NCI-H2107 (cell line): ENCODE data around the gene HPCAL1.

ENCODE experiments used
- DNase-seq: peaks from one replicate; lab custom pipeline; 2025; lab: John Stamatoyannopoulos, UW

HPCAL1 gene

DNA sequence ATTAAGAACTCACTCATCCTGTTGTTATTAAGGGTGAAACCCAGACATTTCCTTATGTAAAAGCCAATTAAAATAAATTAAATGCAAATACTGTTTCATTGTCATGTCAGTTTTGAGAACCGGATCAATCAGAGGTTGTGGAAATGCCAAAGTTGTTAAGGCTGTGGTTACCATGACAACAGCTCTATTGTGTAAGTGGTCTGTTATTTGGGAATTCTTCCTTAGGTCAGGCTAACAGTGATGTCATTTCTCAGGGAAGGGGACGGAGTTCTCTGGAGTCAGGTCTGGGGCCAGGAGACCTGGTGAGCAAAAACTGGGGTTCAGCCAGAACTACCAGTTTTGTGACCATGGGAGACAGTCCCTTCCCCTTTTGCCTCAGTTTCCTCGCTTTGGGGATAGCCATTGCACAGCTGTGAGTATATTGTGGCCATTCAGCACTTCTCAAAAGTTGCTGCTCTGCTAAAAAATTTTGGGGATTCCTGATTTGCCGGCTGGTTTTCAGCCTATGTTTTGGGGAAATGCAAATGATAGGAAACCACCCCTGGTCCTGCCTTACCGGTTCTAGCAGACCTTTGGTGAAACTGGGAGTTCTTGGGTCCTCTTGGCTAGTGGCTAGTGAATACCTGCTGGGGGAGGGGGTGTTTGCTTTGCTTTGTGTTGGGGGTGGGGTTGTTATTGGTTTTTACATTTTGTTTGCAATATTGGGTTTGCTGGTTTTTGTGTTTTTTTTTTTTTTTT, 21.6 kb downstream of the HPCAL1 start:
- DNase-seq = no peak

DNA sequence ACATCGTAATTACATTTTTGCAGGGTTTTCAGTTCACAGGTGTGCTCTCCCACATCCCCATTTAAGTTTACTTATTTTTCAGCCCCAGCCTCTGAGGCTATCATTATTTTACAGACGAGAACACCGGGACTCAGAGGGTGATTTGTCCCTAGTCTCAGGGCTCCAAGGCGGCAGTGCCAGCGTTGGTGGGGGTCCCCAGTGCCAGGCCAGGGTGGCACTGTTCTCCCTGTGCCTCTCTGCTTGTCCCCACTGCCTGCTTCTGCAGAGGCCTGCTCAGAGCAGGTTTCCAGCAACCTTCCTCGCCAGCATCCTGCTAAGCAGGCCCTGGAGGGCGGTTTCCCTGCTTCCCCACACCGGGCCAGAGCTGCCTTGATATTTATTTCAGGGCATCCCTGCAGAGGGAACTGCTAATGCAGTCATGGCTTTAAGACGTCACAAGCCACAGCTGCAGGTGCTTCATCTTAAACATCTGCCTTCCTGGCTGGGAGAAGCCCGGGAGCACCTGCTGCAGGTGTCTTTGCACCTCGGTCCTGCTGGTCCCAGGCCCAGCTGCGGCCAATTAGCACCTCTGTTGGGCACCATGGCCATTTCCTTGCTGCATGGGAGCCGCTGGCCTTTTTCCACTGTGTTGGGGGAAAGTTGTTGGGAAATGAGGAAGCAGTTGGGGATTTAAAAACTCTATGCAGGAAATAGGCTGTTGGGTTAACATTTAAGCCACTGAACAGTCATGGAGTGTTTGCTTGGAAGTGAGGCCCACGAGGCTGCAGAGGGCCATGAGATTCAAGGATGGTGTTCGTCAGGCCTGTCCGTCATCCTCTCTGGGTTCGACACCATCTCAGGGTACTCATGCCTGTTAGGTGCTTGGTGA, 22.8 kb downstream of the HPCAL1 start:
- no peak for DNase-seq

DNA sequence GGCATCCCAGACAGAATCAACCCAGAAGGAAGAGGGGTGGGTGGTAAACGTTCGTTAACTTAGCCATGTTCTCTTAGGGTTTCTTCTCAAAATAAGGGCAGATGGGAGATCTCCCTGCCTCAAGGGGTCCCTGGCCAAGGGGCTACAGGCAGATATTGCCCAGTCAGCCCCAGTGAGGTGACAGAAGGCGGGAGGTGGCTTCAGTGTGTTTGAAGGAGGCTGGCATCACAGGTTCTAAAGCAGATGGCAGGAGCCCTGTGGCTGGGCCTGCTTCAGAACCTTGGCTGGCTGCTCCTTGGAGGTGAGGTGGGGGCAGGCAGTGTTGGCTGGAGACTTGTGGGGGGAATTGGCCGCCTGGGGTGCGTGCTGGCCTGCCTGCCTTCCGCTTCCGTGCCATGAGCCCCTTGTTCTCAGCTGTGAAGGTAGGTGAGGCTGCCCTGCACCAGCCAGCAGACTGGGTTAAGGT, 23.5 kb downstream of the HPCAL1 start:
- DNase-seq = no peak

DNA sequence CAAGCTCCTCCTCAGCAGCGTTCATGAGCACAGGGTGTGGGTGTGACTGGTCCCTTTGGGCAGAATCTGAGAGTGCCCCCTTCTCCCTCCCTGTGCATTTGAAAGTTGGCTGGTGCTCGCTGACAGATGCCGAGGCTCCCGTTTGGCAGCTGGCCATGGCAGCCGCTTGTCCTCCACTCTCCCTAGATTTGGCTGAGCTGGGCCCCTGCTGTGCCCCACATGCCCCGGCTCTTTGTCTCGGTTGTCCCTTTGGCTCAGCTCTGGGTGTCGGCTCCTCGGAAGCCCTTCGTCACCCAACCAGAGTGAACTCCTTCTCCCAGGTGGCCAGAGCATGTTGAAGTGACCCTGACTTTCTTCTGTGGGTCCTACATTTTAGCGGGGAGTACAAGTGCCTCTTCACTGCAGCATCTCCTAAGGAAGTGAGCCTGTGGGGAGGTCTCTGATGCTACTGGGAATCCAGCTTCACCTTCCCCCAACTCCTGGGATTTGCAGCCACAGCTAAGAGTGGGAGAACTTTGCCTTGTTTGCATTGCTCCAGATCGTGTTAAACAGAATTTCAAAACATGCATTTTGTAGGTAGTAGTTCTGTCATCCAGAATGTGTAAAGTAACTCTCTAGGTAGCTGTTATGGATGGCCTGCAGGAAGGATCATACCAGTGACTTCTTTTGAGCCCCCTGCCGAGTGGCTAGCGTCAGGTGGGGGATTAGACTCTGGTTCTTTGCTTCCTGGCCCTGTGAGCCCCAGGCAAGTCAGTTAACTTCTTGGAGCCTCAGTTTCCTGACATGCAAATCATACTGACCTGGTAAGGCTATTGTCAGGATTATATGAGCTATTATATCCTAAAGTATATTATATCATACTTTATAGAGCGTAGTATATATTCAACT, 24.2 kb downstream of the HPCAL1 start:
- DNase-seq = peak; percentile 73

DNA sequence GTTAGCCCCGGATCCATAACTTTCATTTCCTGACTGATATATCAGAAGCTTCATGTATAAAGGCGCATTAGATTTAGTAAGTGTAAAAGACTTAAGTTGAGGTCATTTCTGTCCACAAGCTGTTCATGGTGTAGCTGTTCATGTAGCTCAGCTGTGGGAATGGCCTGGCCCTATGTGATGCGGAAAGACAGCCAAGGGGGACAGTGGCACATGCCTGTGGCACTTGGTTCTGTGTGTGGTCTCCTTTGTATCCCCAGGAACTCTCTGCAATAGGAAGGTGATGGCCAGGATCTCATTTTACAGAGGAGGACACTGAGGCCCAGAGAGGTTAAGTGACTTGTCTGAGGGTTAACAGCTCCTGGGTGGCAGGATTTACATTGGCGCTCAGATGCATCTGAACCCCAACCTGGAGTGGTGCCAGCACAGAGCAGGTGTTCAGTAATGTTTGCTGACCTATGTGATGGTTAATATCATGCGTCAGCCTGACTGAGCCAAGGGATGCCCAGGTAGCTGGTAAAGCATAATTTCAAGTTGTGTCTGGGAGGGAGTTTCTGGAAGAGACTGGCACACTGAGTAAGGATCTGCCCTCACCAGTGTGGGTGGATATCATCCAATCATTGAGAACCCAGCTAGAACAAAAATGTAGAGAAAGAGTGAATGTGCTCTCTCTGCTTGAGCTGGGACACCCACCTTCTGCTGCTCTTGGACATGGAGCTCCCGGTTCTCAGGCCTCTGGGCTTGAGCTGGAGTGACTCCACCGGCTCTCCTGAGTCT, 25.4 kb downstream of the HPCAL1 start:
- DNase-seq = no peak

DNA sequence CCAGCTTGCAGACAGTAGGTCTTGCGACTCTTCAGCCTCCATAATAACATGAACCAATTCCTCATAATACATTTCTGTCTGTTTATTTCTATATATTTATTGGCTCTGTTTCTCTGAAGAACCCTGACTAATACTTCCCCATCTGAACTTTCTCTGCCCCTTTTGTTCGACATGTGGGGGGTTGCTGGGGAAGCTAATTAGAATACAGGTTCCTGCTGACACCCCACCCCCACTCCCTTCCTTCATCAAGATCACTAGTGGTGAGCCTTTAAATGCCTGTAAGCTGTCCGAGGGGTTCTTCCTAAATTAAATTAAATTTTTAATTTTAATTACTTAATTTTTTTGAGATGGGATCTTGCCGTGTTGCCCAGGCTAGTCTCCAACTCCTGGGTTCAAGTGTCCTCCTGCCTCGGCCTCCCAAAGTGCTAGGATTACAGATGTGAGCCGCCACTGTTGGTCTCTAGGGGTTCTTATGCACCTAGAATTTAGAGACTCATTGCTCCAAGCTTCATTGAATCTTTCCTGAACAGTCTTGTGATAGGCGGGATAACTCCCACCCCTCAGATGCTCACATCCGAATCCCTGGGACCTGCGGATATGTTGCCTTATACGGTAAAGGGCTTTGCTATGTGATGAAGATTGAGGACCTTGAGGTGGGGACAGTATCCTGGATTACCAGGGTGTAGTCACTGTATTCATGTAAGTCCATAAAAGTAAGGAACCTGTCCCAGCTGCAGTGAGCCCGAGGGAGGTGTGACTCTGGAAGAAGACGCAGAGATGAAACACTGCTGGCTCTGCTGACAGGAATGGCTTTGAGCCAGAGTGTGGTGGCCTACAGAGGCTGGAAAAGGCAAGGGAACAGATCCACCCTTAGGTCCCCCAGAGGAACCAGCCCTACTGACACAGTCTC, 26.2 kb downstream of the HPCAL1 start:
- no peak for DNase-seq

DNA sequence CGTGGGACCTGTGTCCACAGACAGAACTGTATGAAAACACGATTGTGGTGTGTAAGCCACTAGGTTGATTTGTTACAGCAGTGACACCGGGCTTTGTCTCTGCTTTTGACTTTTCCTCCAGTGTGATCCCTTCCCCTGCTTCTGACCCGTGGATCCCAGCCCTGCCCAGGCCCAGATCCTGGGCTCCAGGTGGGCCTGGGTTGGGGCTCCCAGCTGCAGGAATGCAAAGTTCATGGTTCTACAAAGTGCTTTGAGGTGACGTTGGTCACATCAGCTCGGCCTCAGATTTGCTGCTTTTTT, 26.8 kb downstream of the HPCAL1 start:
- DNase-seq = no peak

DNA sequence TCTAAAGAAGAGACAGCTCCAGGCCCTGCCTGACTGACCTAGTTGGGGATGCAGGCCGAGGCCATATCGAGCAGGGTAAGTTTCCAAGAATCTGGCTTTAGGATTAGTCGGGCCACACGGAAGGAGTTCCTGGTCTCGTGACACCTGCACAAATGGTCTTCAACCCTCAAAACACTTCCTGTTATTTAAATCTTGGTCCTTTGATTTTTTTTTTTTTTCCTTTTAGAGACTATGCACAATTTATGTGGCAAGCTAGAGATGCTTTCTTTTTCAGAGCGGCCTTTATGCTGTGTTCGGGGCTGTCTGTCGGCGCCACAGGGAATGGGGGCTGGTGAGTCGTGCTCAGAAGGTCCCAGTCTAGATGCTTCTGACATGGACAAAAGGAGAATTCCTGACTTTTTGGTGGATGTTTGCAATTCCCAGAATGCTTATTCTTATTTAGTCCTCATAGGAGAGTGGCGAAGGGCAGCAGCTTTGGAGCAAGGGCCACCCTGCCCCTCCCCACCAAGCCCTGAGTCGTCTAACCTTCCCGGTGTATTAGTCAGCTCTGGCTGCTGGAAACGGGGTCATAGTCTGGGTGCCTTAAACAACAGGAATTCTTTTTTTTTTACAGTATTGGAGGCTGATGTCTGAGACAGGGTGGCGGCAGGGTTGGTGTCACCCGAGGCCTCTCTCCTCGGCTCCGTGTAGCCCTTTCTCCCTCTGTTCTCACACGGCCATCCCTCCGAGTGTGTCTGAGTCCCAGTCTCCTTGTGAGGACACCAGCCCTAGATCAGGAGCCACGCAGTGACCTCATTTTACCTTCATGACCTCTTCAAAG, 27.4 kb downstream of the HPCAL1 start:
- DNase-seq = no peak

DNA sequence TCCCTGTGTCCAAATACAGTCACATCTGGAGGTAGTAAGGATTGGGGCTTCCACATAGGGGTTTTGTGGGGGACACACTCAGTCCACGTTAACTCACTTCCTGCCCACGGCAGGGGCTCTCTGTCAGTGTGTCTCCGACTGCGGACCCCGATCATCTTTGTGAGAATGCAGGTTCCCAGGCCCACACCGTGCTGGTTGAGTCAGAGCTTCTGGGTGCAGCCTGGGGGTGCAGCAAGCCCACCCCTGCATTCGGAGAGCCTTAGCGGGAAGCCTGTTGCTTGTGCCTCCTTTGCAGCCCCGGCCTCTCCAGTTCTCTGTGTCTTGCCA, 28.0 kb downstream of the HPCAL1 start:
- no peak for DNase-seq

DNA sequence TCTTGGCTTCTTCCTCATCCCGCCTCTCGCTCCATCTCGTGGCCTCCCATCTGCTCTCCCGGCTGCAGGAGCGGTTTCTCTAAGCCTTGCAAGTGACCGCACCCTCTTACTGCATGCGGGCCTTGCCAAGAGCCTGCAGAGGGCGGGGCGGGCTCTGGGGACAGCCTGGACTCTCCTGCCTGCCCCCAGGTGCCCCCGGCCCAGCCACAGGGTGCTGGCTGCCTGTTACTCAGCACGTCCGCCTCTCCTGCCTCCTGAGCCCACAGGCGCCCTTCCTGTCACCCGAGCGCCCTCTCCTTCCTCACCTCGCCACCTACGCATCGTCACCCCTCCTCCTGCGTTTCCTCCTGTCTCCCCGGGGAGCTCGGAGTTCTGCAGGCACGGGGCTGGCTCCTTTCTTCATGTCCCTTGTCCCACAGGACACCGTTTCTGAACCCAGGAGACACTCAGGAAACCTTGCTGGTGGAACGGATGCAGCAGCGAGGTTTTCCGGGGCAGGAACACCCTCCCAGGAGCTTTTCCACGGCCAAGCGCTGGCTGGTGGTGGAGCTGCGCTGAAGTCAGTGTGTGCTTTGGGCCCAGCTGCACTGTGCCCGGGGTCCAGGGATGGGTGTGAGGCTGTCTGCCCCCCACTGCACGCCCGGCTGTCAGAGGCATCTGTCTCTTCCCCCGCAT, 28.5 kb downstream of the HPCAL1 start:
- peak; percentile 37 for DNase-seq

DNA sequence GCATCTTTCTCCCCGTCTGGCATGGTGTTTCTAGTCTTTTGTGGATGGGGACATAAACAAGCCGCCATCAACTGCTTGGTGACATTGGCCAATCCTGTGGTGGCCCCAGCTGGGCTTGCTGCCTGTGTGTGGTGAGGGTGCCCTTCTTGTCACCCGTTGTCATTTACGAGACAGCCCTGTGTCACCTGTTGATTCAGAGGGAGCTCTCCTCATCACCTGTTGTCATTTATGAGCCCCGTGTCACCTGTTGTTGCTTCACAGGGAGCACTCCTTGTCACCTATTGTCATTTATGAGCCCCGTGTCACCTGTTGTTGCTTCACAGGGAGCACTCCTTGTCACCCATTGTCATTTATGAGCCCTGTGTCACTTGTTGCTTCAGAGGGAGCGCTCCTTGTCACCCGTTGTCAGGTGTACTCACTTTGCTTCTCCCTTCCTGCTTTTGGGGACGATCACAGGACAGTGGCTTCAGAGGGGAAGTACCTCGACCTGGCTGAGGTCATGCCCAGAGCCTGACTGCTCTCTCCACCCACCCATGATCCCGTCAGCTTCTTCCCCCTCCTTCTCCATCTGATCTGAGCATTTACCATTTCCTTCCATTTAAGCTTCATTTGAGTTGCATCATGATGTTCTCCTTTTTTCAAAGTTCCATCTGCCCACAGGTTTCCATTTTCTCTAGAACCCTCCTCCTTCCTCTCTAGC, 29.1 kb downstream of the HPCAL1 start:
- no peak for DNase-seq

DNA sequence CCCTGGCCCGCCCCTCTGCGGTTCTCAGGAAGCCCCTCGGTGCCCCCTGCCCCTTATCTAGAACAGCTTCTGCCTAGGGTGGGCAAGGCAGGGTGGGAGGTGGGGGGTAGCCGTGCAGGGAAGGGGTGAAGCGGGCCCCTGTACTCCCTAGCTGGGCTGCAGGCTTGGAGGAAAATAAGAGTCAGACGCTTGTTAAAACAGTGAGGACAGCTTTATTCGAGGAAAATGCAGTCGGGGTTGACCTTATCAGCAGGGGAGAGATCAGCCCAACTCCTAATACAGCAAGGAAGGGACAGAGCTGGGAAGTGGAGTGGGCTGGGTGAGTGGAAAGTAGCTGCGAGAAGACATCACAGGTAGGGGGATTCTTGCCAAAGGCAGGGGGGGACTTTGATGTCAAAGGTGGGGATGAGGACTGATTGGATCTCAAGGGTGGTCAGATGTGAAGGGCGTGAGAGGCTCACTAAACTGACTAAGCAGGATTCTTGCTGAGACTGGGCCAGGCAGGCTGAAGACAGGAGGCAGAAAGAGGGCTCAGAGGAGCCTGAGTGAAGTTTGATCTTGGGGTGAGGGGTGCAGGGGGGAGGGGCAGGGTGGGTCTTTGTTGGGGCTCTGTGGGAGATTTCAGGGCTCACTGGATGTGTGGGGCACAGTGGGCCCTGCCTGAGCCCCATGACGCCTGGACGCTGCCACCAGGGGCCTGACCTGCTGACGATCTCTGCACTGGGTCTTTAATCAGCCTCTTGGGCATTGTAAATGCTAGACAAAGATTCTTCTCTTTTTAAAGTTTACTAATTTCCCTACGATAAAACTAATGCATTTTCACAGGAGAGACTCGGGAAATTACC, 29.9 kb downstream of the HPCAL1 start:
- DNase-seq = no peak

DNA sequence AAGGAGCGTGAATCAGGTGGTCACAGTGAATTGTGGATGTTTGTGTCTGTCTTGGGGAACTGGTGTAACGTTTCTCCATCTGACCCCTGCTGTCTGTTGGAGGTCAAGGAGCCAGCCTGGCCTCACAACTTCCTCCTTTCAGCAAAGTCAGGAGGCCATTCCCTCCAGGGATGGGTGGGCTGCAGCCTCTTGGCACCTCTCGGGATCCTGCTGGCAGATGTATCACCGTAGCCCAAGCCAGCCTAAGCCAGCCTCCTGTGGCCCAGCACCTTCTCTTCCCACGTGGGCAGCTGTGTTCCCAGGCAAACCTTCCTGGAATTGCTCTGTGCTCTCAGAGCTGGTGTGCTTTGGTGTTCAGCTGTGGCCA, 30.5 kb downstream of the HPCAL1 start:
- no peak for DNase-seq

DNA sequence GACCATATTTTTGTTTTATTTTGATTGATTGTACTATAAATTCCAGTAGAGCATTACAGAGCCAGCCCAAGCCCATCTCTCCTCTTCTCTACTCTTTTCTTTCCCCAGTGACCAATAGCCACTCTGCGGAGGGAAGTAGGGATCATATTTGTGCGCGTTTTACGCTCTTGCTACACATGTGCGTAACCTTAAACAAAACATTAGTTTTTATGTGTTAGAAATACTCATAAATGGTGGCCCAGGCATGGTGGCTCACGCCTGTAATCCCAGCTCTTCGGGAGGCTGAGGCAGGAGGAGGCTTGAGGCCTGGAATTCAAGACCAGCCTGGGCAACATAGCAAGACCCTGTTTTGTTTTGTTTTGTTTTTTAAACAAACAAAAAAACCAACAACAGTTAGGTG, 31.3 kb downstream of the HPCAL1 start:
- no peak for DNase-seq

DNA sequence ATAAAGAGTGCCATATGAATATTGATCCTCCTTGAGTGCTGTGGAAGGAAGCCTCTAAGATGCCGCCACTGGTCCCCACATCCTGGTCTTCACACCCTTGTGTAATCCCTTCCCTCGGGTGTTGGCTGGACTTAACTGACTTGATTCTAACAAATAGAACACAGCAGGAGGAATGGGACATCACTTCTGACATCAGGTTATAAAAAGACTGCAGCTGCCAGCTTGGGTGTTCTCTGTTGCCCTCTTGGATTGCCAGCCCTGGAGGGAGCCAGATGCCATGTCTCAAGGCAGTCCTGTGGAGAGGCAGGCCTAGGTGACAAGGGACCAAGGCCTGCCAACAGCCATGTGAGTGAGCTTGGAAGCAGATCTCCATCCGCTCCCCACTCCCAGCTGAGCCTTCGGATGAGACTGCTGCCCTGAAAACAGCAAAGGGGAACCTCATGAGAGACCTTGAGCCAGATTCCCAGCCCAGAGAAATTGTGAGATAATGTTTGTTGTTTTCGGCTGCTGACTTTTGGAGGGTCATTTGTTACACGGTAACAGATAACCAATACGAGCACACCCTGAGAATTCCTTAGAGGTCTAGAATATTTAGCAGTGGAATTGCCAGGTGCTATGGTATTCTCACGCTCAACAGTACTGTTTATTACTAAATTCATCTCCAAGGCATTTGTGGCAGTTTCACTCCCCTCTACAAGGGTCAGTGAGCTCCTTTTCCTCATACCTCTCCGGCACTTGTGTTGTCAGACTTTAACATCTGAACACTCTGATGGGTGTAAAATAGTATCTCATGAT, 32.5 kb downstream of the HPCAL1 start:
- no peak for DNase-seq

DNA sequence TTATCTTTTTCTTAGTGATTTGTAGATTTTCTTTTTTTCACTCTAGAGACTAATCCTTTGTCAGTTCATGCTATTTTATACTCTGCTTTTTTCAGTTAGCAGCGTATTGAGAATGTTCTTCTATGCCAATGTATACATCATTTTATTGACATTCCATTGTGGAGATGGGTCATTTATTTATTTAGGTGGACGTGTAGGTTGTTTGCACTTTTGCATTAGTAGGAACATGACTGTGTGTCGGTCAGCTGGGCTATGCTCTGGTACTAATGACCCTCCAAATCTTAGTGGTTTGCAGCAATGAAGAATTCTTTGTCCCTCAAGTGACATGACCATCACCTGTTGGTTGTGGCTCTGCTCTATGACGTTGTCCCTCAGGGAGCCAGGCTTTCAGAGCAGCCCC, 33.6 kb downstream of the HPCAL1 start:
- DNase-seq = no peak
